Colon (tissue), 2 donors: ENCODE measurements around the gene CUTA.
"Not testable (repeated sequence)": the region's sequence is repeated elsewhere in the genome, so short reads cannot be mapped to it uniquely, and the experiment has no call there.

Source experiments
- FAIRE-seq: peaks from 2 replicates; lab custom pipeline; 2012; peaks lifted over from hg19 to GRCh38; lab: Jason Lieb, UNC
- donor health status: control.
- donor health status: control.

The CUTA gene

DNA sequence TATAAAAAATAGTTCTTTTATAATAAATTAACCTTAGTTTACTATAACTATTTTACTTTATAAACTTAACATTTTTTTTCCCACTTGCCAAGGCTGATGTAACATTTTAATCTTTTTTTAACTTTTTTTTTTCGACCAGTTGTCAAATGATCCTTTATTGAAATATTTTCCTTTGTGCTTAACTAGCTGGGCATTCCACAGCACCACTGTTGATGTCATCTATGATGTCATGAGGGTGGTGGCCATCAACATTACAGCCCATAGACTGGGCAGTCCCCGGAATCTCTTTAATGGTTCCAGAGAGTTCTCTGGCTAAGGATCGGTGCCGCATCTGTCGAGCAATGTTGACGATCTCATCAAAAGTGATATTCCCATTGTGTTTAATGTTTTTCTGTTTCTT lies 18.0 kb downstream of the CUTA start:
- not testable (repeated sequence) for FAIRE-seq

DNA sequence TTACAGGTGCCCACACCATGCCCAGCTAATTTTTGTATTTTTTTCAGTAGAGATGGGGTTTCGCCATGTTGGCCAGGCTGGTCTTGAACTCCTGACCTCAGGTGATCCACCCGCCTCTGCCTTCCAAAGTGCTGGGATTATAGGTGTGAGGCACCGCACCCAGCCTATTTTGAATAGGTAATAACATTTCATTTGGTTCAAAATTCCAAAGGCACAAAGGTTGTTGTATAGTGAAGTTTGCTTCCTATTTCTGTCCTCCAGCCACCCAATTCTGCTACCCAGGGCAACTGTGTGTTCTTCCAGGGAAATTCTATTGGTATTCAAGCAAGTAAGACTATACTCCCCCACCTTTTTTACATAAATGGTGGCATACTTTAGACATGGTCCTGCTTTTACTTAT lies 19.3 kb downstream of the CUTA start:
- not testable (repeated sequence) for FAIRE-seq

GRCh38 chr6:33397541-33397940 lies 20.4 kb downstream of the CUTA start:
- no peak for FAIRE-seq

DNA sequence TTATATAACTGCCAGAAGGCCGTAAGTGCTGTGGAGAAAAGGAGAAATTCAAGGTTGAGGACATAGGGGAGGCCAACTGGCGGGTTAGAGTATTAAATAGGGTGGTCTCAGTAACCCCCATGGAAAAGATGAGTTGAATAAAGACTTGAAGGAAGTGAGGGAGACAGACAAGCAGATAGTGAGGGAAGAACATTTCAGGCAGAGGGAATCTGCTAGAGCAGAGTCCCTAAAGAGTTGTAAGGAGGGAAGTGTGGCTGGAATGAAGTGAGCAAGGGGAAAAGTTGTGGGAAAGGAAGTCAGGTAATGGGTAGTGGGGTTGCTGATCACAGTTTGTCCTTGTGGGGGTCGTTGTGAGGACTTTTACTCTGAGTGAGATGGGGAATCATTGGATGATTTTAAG lies 24.9 kb downstream of the CUTA start:
- no peak for FAIRE-seq

GRCh38 chr6:33392595-33392948 lies 25.3 kb downstream of the CUTA start:
- FAIRE-seq = no peak

GRCh38 chr6:33391922-33392594 lies 25.8 kb downstream of the CUTA start:
- FAIRE-seq = no peak

- FAIRE-seq = peak; percentile 69
Measured at GRCh38 chr6:33391278-33391921, 26.5 kb downstream of the CUTA start, which contains the start of gene KIFC1. KIFC1 (plus strand) TSS chr6:33391823; CDS start chr6:33391986, 163 bp downstream.

- no peak for FAIRE-seq
Measured at GRCh38 chr6:33390767-33391277, 27.1 kb downstream of the CUTA start.

DNA sequence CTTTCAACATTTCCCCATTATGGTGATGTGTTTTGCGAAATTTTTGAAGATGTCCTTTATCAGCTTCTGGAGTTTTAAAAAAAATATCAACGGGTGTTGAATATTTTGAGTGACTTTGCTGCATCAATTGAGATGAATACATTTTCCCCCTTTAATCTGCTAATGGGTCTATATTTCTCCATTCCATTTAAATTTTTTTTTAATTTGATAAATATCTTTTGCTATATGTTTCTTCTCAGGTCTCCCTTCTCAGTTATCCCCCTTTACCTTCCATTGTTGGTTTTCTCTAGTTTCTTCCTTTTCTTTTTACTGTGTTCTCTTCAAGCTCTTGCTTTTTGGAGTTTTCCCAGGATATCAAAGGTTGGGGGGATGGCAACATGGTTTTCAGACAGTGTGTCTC lies 27.7 kb downstream of the CUTA start:
- no peak for FAIRE-seq

GRCh38 chr6:33384581-33385020 lies 33.3 kb downstream of the CUTA start:
- FAIRE-seq = no peak

GRCh38 chr6:33383427-33384185 lies 34.3 kb downstream of the CUTA start:
- no peak for FAIRE-seq

GRCh38 chr6:33380272-33380981 lies 37.5 kb downstream of the CUTA start:
- no peak for FAIRE-seq

- not testable (repeated sequence) for FAIRE-seq
Measured at GRCh38 chr6:33379184-33379583, 38.7 kb downstream of the CUTA start.

- no peak for FAIRE-seq
Measured at GRCh38 chr6:33377171-33377570, 40.7 kb downstream of the CUTA start.

DNA sequence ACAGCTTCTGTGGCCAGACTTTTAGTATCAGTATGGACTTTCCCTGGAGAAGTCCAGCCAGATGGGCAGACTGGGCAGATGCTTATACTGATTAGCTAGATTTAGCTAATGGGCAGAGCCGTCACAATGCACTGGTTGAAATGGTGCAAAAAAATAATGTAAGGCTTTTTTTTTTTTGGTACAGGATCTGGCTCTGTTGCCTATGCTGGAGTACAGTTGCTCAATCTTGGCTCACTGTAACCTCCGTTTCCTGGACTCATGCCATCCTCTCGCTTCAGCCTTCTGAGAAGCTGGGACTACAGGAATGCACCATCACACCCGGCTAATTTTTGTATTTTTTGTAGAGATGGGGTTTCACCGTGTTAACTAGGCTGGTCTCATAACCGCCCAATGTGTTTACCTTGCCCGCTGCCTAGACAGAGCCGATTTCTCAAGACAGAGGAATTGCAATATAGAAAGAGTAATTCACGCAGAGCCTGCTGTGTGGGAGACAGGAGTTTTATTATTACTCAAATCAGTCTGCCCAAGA lies 42.7 kb downstream of the CUTA start:
- FAIRE-seq = no peak

- no peak for FAIRE-seq
Measured at GRCh38 chr6:33373960-33374910, 43.7 kb downstream of the CUTA start.

DNA sequence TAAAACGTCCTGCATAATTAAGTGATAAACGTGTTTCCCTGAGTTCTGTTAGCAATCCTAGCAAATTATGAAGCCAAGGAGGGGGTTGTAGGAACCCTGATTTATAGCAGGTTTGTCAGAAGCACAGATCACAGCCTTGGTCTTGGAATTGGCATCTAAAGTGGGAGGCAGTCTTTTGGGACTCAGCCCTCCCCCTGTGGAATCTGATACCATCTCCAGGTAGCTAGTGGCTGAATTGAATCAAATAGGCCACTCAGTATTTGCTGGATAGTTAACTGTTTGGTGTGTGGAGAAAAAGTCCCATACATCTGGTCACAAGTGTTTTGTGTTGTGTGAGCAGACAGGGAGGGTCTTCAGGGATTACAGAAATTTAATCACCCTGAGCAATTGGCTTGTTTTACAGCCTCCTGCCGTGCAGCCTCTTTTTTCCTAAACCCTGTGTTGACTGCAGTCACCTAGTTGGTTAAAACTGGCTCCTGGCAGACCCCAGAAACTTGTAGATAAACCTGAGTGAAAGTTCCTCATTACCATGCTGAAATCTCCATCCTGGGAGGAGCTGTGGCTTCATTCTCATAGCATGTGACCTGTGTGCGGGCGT lies 45.3 kb downstream of the CUTA start:
- no peak for FAIRE-seq

GRCh38 chr6:33371901-33372300 lies 46.0 kb downstream of the CUTA start:
- FAIRE-seq = not testable (repeated sequence)

- not testable (repeated sequence) for FAIRE-seq
Measured at GRCh38 chr6:33367715-33368025, 50.2 kb downstream of the CUTA start.

DNA sequence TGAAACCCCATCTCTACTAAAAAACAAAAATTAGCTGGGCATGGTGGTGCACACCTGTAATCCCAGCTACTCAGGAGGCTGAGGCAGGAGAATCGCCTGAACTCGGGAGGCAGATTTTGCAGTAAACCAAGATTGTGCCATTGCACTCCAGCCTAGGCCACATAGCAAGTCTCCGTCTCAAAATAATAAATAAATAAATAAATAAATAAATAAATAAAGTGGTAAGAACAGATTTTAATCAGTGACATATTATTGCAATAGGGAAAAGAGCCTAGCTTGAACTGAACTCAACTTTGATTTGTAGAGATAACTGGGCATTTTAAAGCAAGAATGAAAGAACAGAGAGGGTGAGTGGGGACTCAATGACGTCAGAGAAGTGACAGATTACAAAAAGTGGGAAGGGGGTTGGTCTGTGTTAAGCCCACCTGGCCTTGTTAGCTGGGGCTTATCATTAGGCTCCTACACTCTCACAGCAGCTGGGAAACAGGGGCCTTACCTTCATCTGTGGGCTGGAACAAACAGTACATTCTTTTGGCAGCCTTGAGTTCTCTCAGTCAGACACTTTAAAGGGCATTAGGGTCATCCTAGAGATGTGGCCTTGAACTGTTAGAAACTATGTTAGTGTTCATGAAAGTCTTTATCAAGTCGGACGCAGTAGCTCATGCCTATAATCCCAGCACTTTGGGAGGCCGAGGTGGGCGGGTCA lies 50.7 kb downstream of the CUTA start:
- FAIRE-seq = no peak
